Kidney (tissue), 14 donors: ENCODE results near the gene SIVA1. TPM values are rescaled to one million over a fixed set of nuclear protein-coding genes. Genes with fewer than 3 reads are reported as not detected.

Source experiments
- DNase-seq, 5 donors: peaks; one replicate each; pipeline ENCODE4 v3.0.0-alpha.2; 2013 to 2020
- FAIRE-seq: peaks from 2 replicates; lab custom pipeline; 2012; peaks lifted over from hg19 to GRCh38; lab: Jason Lieb, UNC
- H3K27ac ChIP-seq, 2 donors: one replicate each; pipeline ENCODE4 v1.7.0; 2013; ENCODE audit warnings: low read depth in 2 of 2, low read length in 2 of 2, inconsistent platforms in 1 of 2
- H3K27me3 ChIP-seq: one replicate; pipeline ENCODE4 v1.7.1; 2013; ENCODE audit warnings: low read length, inconsistent platforms; ENCODE audit not compliant: control insufficient read depth, insufficient read depth
- H3K36me3 ChIP-seq, 3 donors: one replicate each; pipeline versions ENCODE4 v1.7.0 to v1.7.1; 2013; ENCODE audit warnings: low read length in 3 of 3, control low read depth in 1 of 3, inconsistent platforms in 1 of 3; ENCODE audit not compliant: insufficient read depth in 3 of 3, control insufficient read depth in 2 of 3
- H3K4me1 ChIP-seq, 3 donors: one replicate each; pipeline versions ENCODE4 v1.7.0 to v1.7.1; 2013; ENCODE audit warnings: low read length in 3 of 3, inconsistent platforms in 1 of 3, low read depth in 1 of 3; ENCODE audit not compliant: control insufficient read depth in 2 of 3, insufficient read depth in 2 of 3
- H3K4me3 ChIP-seq, 3 donors: one replicate each; pipeline versions ENCODE4 v1.7.0 to v1.8.1; 2013; ENCODE audit warnings: low read length in 3 of 3, control low read depth in 1 of 3, inconsistent platforms in 1 of 3
- H3K9ac ChIP-seq, 3 donors: one replicate each; pipeline versions ENCODE4 v1.7.0 to v1.7.1; 2013; ENCODE audit warnings: low read length in 3 of 3, control low read depth in 1 of 3, inconsistent platforms in 1 of 3
- H3K9me3 ChIP-seq, 3 donors: one replicate each; pipeline versions ENCODE4 v1.7.0 to v1.7.1; 2013; ENCODE audit warnings: low read length in 3 of 3, control low read depth in 1 of 3, inconsistent platforms in 1 of 3; ENCODE audit not compliant: control insufficient read depth in 2 of 3, insufficient read depth in 1 of 3
- intact Hi-C: fragments of 100-400 bp; cut with DNase I; formaldehyde crosslinking; loops from one replicate; pipeline ENCODE4 v1.11.1; 2022
- polyA plus RNA-seq: library from polyadenylated mRNA; stranded (reverse); fragments of 350-450 nt; fragmentation: Illumina TruSeq; extraction: RNeasy Lipid Tissue Mini Kit (QIAGEN cat#74804); gene quantifications from one replicate; pipeline ENCODE4 v1.2.3, GENCODE V29; 2014; ENCODE audit warnings: low read depth, low replicate concordance; ENCODE audit not compliant: insufficient read depth
- total RNA-seq: library from RNA; stranded (reverse); fragmentation: NEBNext Ultra II Directional; extraction: Animal tissue kit (Norgen Biotek cat#: 25700); gene quantifications from one replicate; pipeline ENCODE4 v1.2.1, GENCODE V29; 2021
- TF ChIP-seq, protein P1 (sequence below): IDR thresholded peaks from 3 replicates; pipeline ENCODE4 v1.5.1; 2012; ENCODE audit warnings: mild to moderate bottlenecking, moderate library complexity, borderline replicate concordance; ENCODE audit not compliant: insufficient read depth; ENCODE audit errors: extremely low read depth
- donor health status: control.
- donor health status: control.
- donor health status: control.
- donor health status: control.
- donor health status: control.
- donor health status: DM: yes; HTN: yes; CAD: no.
- donor health status: Normal renal cell carcinoma (clear cell type).

The SIVA1 gene
- total and polyA plus RNA-seq, 2 donors from 2014 or later: 65.7 to 124 TPM

DNA sequence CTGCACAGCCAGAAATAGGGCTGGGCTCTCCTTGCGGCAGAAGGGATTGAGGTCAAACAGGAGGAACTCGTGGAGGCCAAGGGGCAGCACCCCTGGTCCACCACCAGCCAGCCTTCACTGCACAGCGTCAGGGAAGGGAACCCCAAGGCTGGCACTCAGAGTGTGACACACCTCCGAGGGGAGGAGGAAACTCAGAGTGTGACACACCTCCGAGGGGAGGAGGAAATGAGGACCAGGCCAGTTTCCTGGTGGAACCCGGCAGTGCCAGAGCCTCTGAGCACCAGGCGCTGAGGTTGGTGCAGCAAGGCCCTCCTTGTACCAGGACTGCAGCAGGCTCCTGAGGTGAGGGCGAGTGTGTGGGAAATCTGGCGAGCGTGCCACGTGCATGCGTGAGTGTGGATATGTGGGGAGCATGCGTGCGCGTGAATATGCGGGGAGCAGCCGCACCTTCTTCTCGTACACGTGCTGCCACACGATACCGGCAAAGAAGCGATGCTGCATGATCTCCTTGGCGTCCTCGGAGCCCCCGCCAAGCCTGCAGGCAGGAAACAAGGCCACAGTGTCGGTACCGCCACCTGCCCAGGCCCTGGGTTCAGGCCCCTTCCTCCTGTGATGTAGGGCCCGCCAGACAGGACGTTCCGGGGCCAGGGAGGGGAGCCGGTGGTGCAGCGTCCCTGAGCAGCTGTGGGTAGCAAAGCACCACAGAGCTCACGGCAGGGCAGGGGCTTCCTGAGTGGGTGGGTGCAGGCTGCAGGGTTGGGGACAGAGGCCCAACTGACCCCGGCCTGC, 19.2 kb downstream of the SIVA1 start:
- intact Hi-C loops: loop anchor here (5.0 kb wide), 1 partner anchor 50 kb away; no protein-coding TSS in a partner anchor
- no peak for DNase-seq

DNA sequence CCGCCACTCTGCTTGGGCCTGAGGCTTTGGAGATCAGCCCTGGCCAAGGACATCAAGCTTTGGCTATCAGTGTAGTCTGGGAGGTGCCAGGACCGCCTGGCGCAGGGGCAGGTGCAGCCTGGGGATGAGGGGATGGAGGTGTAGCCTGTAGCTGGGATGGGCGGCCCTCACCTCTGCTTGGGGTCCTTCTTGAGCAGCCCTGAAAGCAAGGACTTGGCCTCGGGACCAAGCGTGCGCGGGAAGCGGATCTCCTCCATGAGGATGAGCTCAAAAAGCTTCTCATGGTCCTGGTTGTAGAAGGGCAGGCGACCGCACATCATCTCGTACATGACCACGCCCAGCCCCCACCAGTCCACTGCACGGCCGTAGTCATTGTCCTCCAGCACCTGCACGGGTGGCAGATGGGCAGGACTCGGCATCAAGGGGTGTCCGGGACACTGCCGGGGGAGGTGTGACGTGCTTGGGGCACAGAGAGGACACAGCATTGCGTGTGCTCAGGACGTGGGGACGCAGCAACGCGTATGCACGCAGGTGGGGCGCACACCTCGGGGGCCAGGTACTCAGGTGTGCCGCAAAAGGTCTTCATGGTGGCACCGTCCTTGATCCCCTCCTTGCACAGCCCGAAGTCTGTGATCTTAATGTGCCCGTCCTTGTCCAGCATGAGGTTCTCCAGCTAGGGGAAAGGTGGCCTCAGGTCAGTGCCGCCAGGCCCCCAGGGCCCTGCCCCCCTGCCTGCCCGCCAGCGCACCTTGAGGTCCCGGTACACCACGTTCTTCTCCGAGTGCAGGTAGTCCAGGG, 20.0 kb downstream of the SIVA1 start:
- peaks cover 0 to 7% (median 0%) of the 10 kb centered on the region in 3 donors for H3K4me1 ChIP-seq
- no peak overlapping the region for H3K9ac ChIP-seq
- TF ChIP-seq, protein P1, sequence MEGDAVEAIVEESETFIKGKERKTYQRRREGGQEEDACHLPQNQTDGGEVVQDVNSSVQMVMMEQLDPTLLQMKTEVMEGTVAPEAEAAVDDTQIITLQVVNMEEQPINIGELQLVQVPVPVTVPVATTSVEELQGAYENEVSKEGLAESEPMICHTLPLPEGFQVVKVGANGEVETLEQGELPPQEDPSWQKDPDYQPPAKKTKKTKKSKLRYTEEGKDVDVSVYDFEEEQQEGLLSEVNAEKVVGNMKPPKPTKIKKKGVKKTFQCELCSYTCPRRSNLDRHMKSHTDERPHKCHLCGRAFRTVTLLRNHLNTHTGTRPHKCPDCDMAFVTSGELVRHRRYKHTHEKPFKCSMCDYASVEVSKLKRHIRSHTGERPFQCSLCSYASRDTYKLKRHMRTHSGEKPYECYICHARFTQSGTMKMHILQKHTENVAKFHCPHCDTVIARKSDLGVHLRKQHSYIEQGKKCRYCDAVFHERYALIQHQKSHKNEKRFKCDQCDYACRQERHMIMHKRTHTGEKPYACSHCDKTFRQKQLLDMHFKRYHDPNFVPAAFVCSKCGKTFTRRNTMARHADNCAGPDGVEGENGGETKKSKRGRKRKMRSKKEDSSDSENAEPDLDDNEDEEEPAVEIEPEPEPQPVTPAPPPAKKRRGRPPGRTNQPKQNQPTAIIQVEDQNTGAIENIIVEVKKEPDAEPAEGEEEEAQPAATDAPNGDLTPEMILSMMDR: no peak
- no peaks in the 10 kb centered on the region for H3K36me3 ChIP-seq
- DNase-seq: no peak
- intact Hi-C loops: loop anchor here (5.0 kb wide), 1 partner anchor 49 kb away; no protein-coding TSS in a partner anchor
- no peaks in the 10 kb centered on the region for H3K9me3 ChIP-seq
- no peak for FAIRE-seq
- H3K27me3 ChIP-seq: no peaks in the 10 kb centered on the region
- no peak overlapping the region for H3K4me3 ChIP-seq
- H3K27ac ChIP-seq: no peak overlapping the region

More for the DNA sequence above, 19.2 kb downstream of the SIVA1 start:
- H3K9me3 ChIP-seq: no peaks in the 10 kb centered on the region
- no peaks in the 10 kb centered on the region for H3K36me3 ChIP-seq
- H3K27me3 ChIP-seq: no peaks in the 10 kb centered on the region
- no peak overlapping the region for H3K9ac ChIP-seq
- H3K4me3 ChIP-seq: no peak overlapping the region
- peaks cover 0 to 7% (median 0%) of the 10 kb centered on the region in 3 donors for H3K4me1 ChIP-seq
- H3K27ac ChIP-seq: no peak overlapping the region
- TF ChIP-seq, protein P1: no peak
- FAIRE-seq: no peak

DNA sequence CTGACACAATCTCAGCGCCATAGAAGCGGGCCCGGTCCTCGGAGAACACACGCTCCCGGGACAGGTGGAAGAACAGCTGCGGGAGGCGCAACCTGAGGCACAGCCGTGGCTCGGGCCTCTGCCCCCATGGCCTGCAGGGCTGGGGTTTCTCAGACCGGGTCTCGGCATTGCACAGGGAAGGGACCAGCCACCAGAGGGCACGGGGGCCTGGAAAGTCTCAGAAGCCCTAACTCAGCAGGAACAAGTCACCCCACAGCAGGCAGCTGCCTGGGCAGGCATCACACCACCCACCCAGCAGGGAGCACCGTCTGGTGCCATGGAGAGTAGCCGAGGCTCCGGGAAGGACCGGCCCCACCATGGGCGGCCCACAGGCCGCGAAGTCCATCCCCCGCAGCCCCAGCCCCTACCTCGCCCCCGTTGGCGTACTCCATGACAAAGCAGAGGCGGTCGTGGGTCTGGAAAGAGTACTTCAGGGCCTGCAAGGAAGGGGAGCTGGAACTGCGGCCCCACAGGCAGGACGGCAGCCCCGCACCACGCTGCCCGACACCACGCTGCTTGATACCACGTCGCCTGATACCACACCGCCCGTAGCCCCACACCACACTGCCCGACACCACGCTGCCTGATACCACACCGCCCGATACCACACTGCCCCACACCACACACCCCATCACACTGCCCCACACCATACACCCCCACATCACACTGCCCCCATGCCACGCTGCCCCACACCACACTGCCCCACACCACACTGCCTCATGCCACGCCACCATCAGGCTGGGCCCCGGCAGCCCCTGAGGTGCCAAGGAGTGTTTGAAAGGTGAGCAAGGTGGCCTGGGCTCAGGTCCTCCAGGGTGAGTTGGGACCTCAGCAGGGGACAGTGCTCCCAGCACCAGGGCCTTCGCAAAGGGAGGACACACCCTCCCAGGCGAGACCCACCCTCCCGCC, 20.8 kb downstream of the SIVA1 start:
- peaks cover 0 to 3% (median 0%) of the 10 kb centered on the region in 3 donors for H3K4me1 ChIP-seq
- DNase-seq (no peak), FAIRE-seq (no peak)
- H3K27me3 ChIP-seq: no peaks in the 10 kb centered on the region
- intact Hi-C loops: loop anchor here (5.0 kb wide), 1 partner anchor 49 kb away; no protein-coding TSS in a partner anchor
- no peak overlapping the region for H3K4me3 ChIP-seq
- no peak overlapping the region for H3K27ac ChIP-seq
- TF ChIP-seq, protein P1: no peak
- no peak overlapping the region for H3K9ac ChIP-seq
- H3K9me3 ChIP-seq: no peaks in the 10 kb centered on the region
- H3K36me3 ChIP-seq: no peaks in the 10 kb centered on the region
